IMR-90 (cell line): Measurements from ENCODE around the gene CDC42EP2. TPM values are rescaled to one million over a fixed set of nuclear protein-coding genes. Genes with fewer than 3 reads are reported as not detected.
A peak's percentile ranks its signal among the peaks of the same experiment; 100 is the strongest.

ENCODE experiments used
- ATAC-seq: fragments of 200-7000 bp; cut with Tn5 transposase; 2 replicates; pipeline ENCODE4 v1.9.1; 2020; ENCODE audit warnings: low read depth, mild to moderate bottlenecking, moderate library complexity
- BruUV-seq: library from RNA; stranded (reverse); fragments of 400-500 nt; replicated peaks from 2 replicates; lab custom pipeline; 2021; lab: Mats Ljungman, UMichigan
- CTCF ChIA-PET: fragments of 300-600 bp; formaldehyde crosslinking; extraction: SDS; loops from one replicate; lab custom pipeline; 2021; ENCODE audit warnings: antibody characterized with exemption; lab: Yijun Ruan, JAX
- POLR2A ChIA-PET: fragments of 300-600 bp; sonication (Branson Sonifier 250); formaldehyde crosslinking; loops from one replicate; lab custom pipeline; 2022; ENCODE audit warnings: antibody characterized with exemption; ENCODE audit not compliant: unreplicated experiment; lab: Charles Lee
- DNase-seq: peaks from one replicate; pipeline ENCODE4 v3.0.0; 2013
- H2AFZ ChIP-seq: replicated peaks from 2 replicates; pipeline ENCODE3; 2013; ENCODE audit warnings: low read length, mild to moderate bottlenecking; ENCODE audit not compliant: poor library complexity
- H2AK5ac ChIP-seq: 2 replicates; pipeline ENCODE4 v1.6.1; 2013; ENCODE audit warnings: low read depth, low read length, inconsistent platforms
- H2AK9ac ChIP-seq: replicated peaks from 2 replicates; pipeline ENCODE3; 2013; ENCODE audit warnings: mild to moderate bottlenecking, low read depth, low read length, moderate library complexity; ENCODE audit not compliant: poor library complexity
- H2BK120ac ChIP-seq: 2 replicates; pipeline ENCODE4 v1.6.1; 2013; ENCODE audit warnings: low read depth, low read length, inconsistent platforms
- H2BK15ac ChIP-seq: 3 replicates; pipeline ENCODE4 v1.6.1; 2013; ENCODE audit warnings: low read depth, low read length, inconsistent platforms
- H2BK20ac ChIP-seq: 2 replicates; pipeline ENCODE4 v1.6.1; 2013; ENCODE audit warnings: low read depth, mild to moderate bottlenecking, inconsistent platforms, low read length, moderate library complexity
- H2BK5ac ChIP-seq: 2 replicates; pipeline ENCODE4 v1.6.1; 2013; ENCODE audit warnings: mild to moderate bottlenecking, low read depth, low read length, inconsistent platforms; ENCODE audit not compliant: poor library complexity, severe bottlenecking
- H3K14ac ChIP-seq: replicated peaks from 2 replicates; pipeline ENCODE4 v1.6.1; 2013; ENCODE audit warnings: low read depth, low read length, inconsistent platforms
- H3K18ac ChIP-seq: 2 replicates; pipeline ENCODE4 v1.6.1; 2013; ENCODE audit warnings: low read depth, low read length, control low read depth
- H3K23ac ChIP-seq: 2 replicates; pipeline ENCODE4 v1.6.1; 2013; ENCODE audit warnings: low read depth, low read length, inconsistent platforms
- H3K27ac ChIP-seq: 2 replicates; pipeline ENCODE4 v1.5.1; 2013; ENCODE audit warnings: mild to moderate bottlenecking, control low read depth, low read length; ENCODE audit not compliant: insufficient read depth
- H3K27me3 ChIP-seq: 2 replicates; pipeline ENCODE4 v1.6.1; 2013; ENCODE audit warnings: low read length; ENCODE audit not compliant: control insufficient read depth, insufficient read depth
- H3K36me3 ChIP-seq: 2 replicates; pipeline ENCODE4 v1.6.1; 2013; ENCODE audit warnings: low read length, mixed read lengths; ENCODE audit not compliant: control insufficient read depth, insufficient read depth
- H3K4ac ChIP-seq: 2 replicates; pipeline ENCODE4 v1.6.1; 2013; ENCODE audit warnings: low read depth, low read length, inconsistent platforms
- H3K4me1 ChIP-seq: 2 replicates; pipeline ENCODE4 v1.6.1; 2013; ENCODE audit warnings: low read length, mixed read lengths; ENCODE audit not compliant: control insufficient read depth, insufficient read depth
- H3K4me2 ChIP-seq: 2 replicates; pipeline ENCODE4 v1.6.1; 2013; ENCODE audit warnings: low read depth, mild to moderate bottlenecking, control low read depth, low read length, moderate library complexity
- H3K4me3 ChIP-seq: 2 replicates; pipeline ENCODE4 v1.5.1; 2013; ENCODE audit warnings: low read depth, mild to moderate bottlenecking, control low read depth, low read length, moderate library complexity; ENCODE audit not compliant: insufficient read depth
- H3K56ac ChIP-seq: 2 replicates; pipeline ENCODE4 v1.6.1; 2013; ENCODE audit warnings: low read length, inconsistent platforms; ENCODE audit not compliant: insufficient read depth; ENCODE audit errors: extremely low read depth
- H3K79me1 ChIP-seq, 2 experiments: 2 replicates each; pipeline ENCODE4 v1.6.1; 2013; ENCODE audit warnings: low read length in 2 of 2, inconsistent platforms in 1 of 2, low read depth in 1 of 2
- H3K9ac ChIP-seq: 2 replicates; pipeline ENCODE4 v1.6.1; 2013; ENCODE audit warnings: low read depth, low read length, control low read depth
- H3K9me1 ChIP-seq: 2 replicates; pipeline ENCODE4 v1.6.1; 2013; ENCODE audit warnings: low read length, inconsistent platforms; ENCODE audit not compliant: insufficient read depth
- H3K9me3 ChIP-seq: 2 replicates; pipeline ENCODE4 v1.6.1; 2013; ENCODE audit warnings: low read length; ENCODE audit not compliant: control insufficient read depth, insufficient read depth
- H4K20me1 ChIP-seq: 2 replicates; pipeline ENCODE4 v1.6.1; 2013; ENCODE audit warnings: low read length, inconsistent platforms; ENCODE audit not compliant: insufficient read depth
- H4K5ac ChIP-seq: 2 replicates; pipeline ENCODE4 v1.6.1; 2013; ENCODE audit warnings: mild to moderate bottlenecking, low read depth, low read length, control low read depth
- H4K8ac ChIP-seq, 2 experiments: 2 replicates each; pipeline ENCODE4 v1.6.1; 2013; ENCODE audit warnings: low read depth in 2 of 2, low read length in 2 of 2, control low read depth in 1 of 2, inconsistent platforms in 1 of 2
- H4K91ac ChIP-seq: 2 replicates; pipeline ENCODE4 v1.6.1; 2013; ENCODE audit warnings: low read depth, low read length, inconsistent platforms; ENCODE audit not compliant: insufficient read depth
- BHLHE40 ChIP-seq: fragments of 150-350 bp; IDR thresholded peaks from 2 replicates; pipeline ENCODE4 v1.6.1; 2016; ENCODE audit warnings: mild to moderate bottlenecking, low read depth, low read length
- CEBPB ChIP-seq: IDR thresholded peaks from 2 replicates; pipeline ENCODE4 v1.6.1; 2012; ENCODE audit warnings: low read depth, low read length, improper control_type of control experiment
- CHD1 ChIP-seq: IDR thresholded peaks from 2 replicates; pipeline ENCODE4 v1.6.1; 2012; ENCODE audit warnings: low read depth, low read length, improper control_type of control experiment
- CTCF ChIP-seq: conservative IDR thresholded peaks from 2 replicates; pipeline ENCODE4 v1.5.1; 2012; ENCODE audit warnings: mild to moderate bottlenecking, low read depth, low read length, improper control_type of control experiment
- FOS ChIP-seq: fragments of 150-350 bp; IDR thresholded peaks from 2 replicates; pipeline ENCODE4 v1.6.1; 2016; ENCODE audit warnings: low read depth, low read length
- MXI1 ChIP-seq: IDR thresholded peaks from 2 replicates; pipeline ENCODE4 v1.6.1; 2012; ENCODE audit warnings: low read depth, mild to moderate bottlenecking, low read length, moderate library complexity, borderline replicate concordance
- NFE2L2 ChIP-seq: fragments of 150-350 bp; IDR thresholded peaks from 2 replicates; pipeline ENCODE4 v1.6.1; 2016; ENCODE audit warnings: low read depth, mild to moderate bottlenecking, low read length
- POLR2A ChIP-seq: IDR thresholded peaks from 2 replicates; pipeline ENCODE4 v1.6.1; 2012; ENCODE audit warnings: mild to moderate bottlenecking, low read depth, low read length
- RAD21 ChIP-seq: IDR thresholded peaks from 2 replicates; pipeline ENCODE4 v1.6.1; 2012; ENCODE audit warnings: low read length, improper control_type of control experiment
- RCOR1 ChIP-seq: IDR thresholded peaks from 2 replicates; pipeline ENCODE4 v1.6.1; 2012; ENCODE audit warnings: mild to moderate bottlenecking, low read length, improper control_type of control experiment; ENCODE audit not compliant: insufficient replicate concordance
- RFX5 ChIP-seq: IDR thresholded peaks from 2 replicates; pipeline ENCODE4 v1.8.0; 2012; ENCODE audit warnings: low read depth, mild to moderate bottlenecking, low read length, moderate library complexity
- SMC3 ChIP-seq: fragments of 150-350 bp; IDR thresholded peaks from 2 replicates; pipeline ENCODE4 v1.6.1; 2016; ENCODE audit warnings: low read depth, mild to moderate bottlenecking, antibody characterized with exemption, low read length, moderate library complexity
- USF2 ChIP-seq: fragments of 150-350 bp; IDR thresholded peaks from 2 replicates; pipeline ENCODE4 v1.6.1; 2017; ENCODE audit warnings: mild to moderate bottlenecking, antibody characterized with exemption, low read length, low read depth
- WGBS, 2 experiments: methylation state at CpG; one replicate each; pipeline versions ENCODE4 v1.1.5 to v1.1.7; 2013; ENCODE audit warnings: missing lambda C conversion rate in 2 of 2; ENCODE audit not compliant: insufficient read length in 1 of 2; ENCODE audit errors: extremely low coverage in 2 of 2; 5-methylcytosine and 5-hydroxymethylcytosine counted together
- dilution Hi-C: fragments of 300-500 bp; cut with HindIII; formaldehyde crosslinking; loops from one replicate; pipeline ENCODE4 v1.14.3; 2018; ENCODE audit warnings: low sequenced_read_pairs; ENCODE audit not compliant: unreplicated experiment
- in situ Hi-C: fragments of 300-500 bp; cut with MboI; formaldehyde crosslinking; loops from 3 replicates; pipeline ENCODE4 v1.14.3; 2019; ENCODE audit warnings: low sequenced_read_pairs, inconsistent platforms, mixed read lengths
- intact Hi-C: fragments of 100-400 bp; cut with micrococcal nuclease; formaldehyde crosslinking; loops from 2 replicates; pipeline ENCODE4 v1.10.0; 2022
- polyA plus RNA-seq, 3 experiments: library from polyadenylated mRNA; depleted of rRNA; stranded (reverse); fragments of >200 nt; gene quantifications; 2 replicates each; pipeline ENCODE4 v1.2.3, GENCODE V29; 2012; ENCODE audit warnings: low replicate concordance in 1 of 3
- total RNA-seq: library from RNA; depleted of rRNA; stranded (reverse); fragments of >200 nt; gene quantifications from 2 replicates; pipeline ENCODE4 v1.2.3, GENCODE V29; 2012

The CDC42EP2 gene
- total and polyA plus RNA-seq, 2 of the 4 experiments (the other 2 are of a cell fraction): 5.2 to 27.5 TPM

- peak overlapping the region; percentile 31; the same call in 1 of the 3 replicates for H2BK15ac ChIP-seq
- peak overlapping the region; percentile 31 for H4K91ac ChIP-seq
- H2BK5ac ChIP-seq: peak overlapping the region; percentile 81
- no peaks in the 10 kb centered on the region for H3K27me3 ChIP-seq
- BruUV-seq: no TSS peak
- peak overlapping the region; percentile 59 for H3K18ac ChIP-seq
- H3K4me1 ChIP-seq: peaks cover 19% of the 10 kb centered on the region
- no peaks in the 10 kb centered on the region for H3K9me3 ChIP-seq
- peak overlapping the region; percentile 1; the same call in 1 of the 2 replicates for H3K4me3 ChIP-seq
- in situ Hi-C loops: loop anchor here (5.0 kb wide), 1 partner anchor 42 kb away; no protein-coding TSS in a partner anchor
- H3K23ac ChIP-seq: peak overlapping the region; percentile 31; the same call in 1 of the 2 replicates
- CTCF ChIA-PET: interaction anchor here (0.6 to 3.8 kb wide), 18 partner anchors 8 to 326 kb away, joined by 3 to 74 read pairs (median 4); partner anchors contain the start of genes CDC42EP2, DPF2 and POLA2
- peak overlapping the region; percentile 66; the same call in 1 of the 2 replicates for H2BK120ac ChIP-seq
- DNase-seq: peak; percentile 99
- H3K27ac ChIP-seq: peak overlapping the region; percentile 36; the same call in 1 of the 2 replicates
- H2AK9ac ChIP-seq: no peak overlapping the region
- H3K14ac ChIP-seq: peak overlapping the region; percentile 49; the same call in 1 of the 2 replicates
- H4K8ac ChIP-seq: peak overlapping the region in 1 of 2 experiments; percentile 36; a peak in 1 of 4 replicates
- H3K79me1 ChIP-seq: peaks cover 16 to 35% of the 10 kb centered on the region in 2 experiments
- peak overlapping the region; percentile 62; the same call in 1 of the 2 replicates for H3K4ac ChIP-seq
- peaks cover 7% of the 10 kb centered on the region for H3K9me1 ChIP-seq
- H3K4me2 ChIP-seq: peak overlapping the region; percentile 50; the same call in 1 of the 2 replicates
- peak overlapping the region; percentile 27; the same call in 1 of the 2 replicates for H4K5ac ChIP-seq
- peak; percentile 89 for ATAC-seq
- POLR2A ChIA-PET: interaction anchor here (0.5 to 1.3 kb wide), 8 partner anchors 41 to 158 kb away, joined by 3 to 20 read pairs (median 6); partner anchors contain the start of genes DPF2 and ZNHIT2
- H4K20me1 ChIP-seq: no peaks in the 10 kb centered on the region
- intact Hi-C loops: loop anchor here (1.0 kb wide), 2 partner anchors 40 to 55 kb away; no protein-coding TSS in a partner anchor
- H3K9ac ChIP-seq: no peak overlapping the region
- H2AK5ac ChIP-seq: no peak overlapping the region
- H2AFZ ChIP-seq: no peak overlapping the region
- dilution Hi-C loops: no loop called here
- no CpG with 5 or more reads among the region's 6 CpGs for WGBS, 2 experiments
- peak overlapping the region; percentile 62 for H2BK20ac ChIP-seq
- peaks cover 6% of the 10 kb centered on the region for H3K36me3 ChIP-seq
- peak overlapping the region; percentile 53; the same call in 1 of the 2 replicates for H3K56ac ChIP-seq
- peak; percentile 43; the same call in 1 of the 2 replicates for TF ChIP-seq USF2
- 0 out of 2 replicates have a peak, but pooled peaks have one; percentile 57 for TF ChIP-seq FOS
- peak; percentile 98 for TF ChIP-seq SMC3
- no peak for TF ChIP-seq RCOR1
- no peak for TF ChIP-seq MXI1
- TF ChIP-seq CTCF: peak; percentile 98
- no peak for TF ChIP-seq RFX5
- TF ChIP-seq POLR2A: peak; percentile 67
- peak; percentile 99 for TF ChIP-seq RAD21
- 0 out of 2 replicates have a peak, but pooled peaks have one; percentile 19 for TF ChIP-seq CEBPB
- peak; percentile 76; the same call in 1 of the 2 replicates for TF ChIP-seq CHD1
- TF ChIP-seq NFE2L2: no peak
- TF ChIP-seq BHLHE40: no peak
Measured at GRCh38 chr11:65274735-65275682, 39.7 kb upstream of the CDC42EP2 start.
